GM23248 (cell line): ENCODE data around the gene RIC1. TPM values are rescaled to one million over a fixed set of nuclear protein-coding genes. Genes with fewer than 3 reads are reported as not detected.

ENCODE experiments used
- DNase-seq: peaks from one replicate; pipeline ENCODE4 v3.0.0-alpha.2; 2015
- H2AFZ ChIP-seq: fragments of 200-600 bp; sonication (generic); 2 replicates; pipeline ENCODE4 v1.6.1; 2016; ENCODE audit warnings: antibody characterized with exemption
- H3F3A ChIP-seq: fragments of 200-600 bp; sonication (generic); 2 replicates; pipeline ENCODE4 v1.6.1; 2016; ENCODE audit warnings: mild to moderate bottlenecking, antibody characterized with exemption, mixed run types; ENCODE audit not compliant: insufficient read depth
- H3K27ac ChIP-seq: fragments of 200-600 bp; sonication (generic); 2 replicates; pipeline ENCODE4 v1.5.1; 2016; ENCODE audit warnings: mild to moderate bottlenecking
- H3K27me3 ChIP-seq: fragments of 200-600 bp; sonication (generic); replicated peaks from 2 replicates; pipeline ENCODE4 v1.6.1; 2016; ENCODE audit warnings: mild to moderate bottlenecking; ENCODE audit not compliant: insufficient read depth
- H3K36me3 ChIP-seq: fragments of 200-600 bp; sonication (generic); 2 replicates; pipeline ENCODE4 v1.6.1; 2016; ENCODE audit warnings: low read depth, mild to moderate bottlenecking
- H3K4me1 ChIP-seq: fragments of 200-600 bp; sonication (generic); 2 replicates; pipeline ENCODE4 v1.6.1; 2016; ENCODE audit warnings: mild to moderate bottlenecking; ENCODE audit not compliant: insufficient read depth
- H3K4me2 ChIP-seq: fragments of 200-600 bp; sonication (generic); one replicate; pipeline ENCODE4 v1.6.1; 2016; ENCODE audit warnings: mild to moderate bottlenecking; ENCODE audit not compliant: unreplicated experiment
- H3K4me3 ChIP-seq: fragments of 200-600 bp; sonication (generic); 2 replicates; pipeline ENCODE4 v1.5.1; 2016; ENCODE audit warnings: mild to moderate bottlenecking
- H3K79me2 ChIP-seq: fragments of 200-600 bp; sonication (generic); 2 replicates; pipeline ENCODE4 v1.6.1; 2016; ENCODE audit warnings: mild to moderate bottlenecking; ENCODE audit not compliant: insufficient read depth
- H3K9ac ChIP-seq: fragments of 200-600 bp; sonication (generic); 2 replicates; pipeline ENCODE4 v1.6.1; 2016; ENCODE audit warnings: mild to moderate bottlenecking
- H3K9me2 ChIP-seq: fragments of 200-600 bp; sonication (generic); 2 replicates; pipeline ENCODE4 v1.6.1; 2016; ENCODE audit warnings: mixed run types, mild to moderate bottlenecking, moderate library complexity; ENCODE audit not compliant: insufficient read depth
- H3K9me3 ChIP-seq: fragments of 200-600 bp; sonication (generic); one replicate; pipeline ENCODE4 v1.6.1; 2017; ENCODE audit warnings: low read depth
- H4K20me1 ChIP-seq: fragments of 200-600 bp; sonication (generic); 2 replicates; pipeline ENCODE4 v1.6.0; 2016; ENCODE audit not compliant: insufficient read depth
- EZH2 ChIP-seq: fragments of 200-600 bp; sonication (generic); IDR thresholded peaks from 2 replicates; pipeline ENCODE4 v1.6.1; 2018; ENCODE audit warnings: antibody characterized with exemption, mild to moderate bottlenecking; ENCODE audit not compliant: insufficient read depth, poor library complexity, severe bottlenecking
- EZH2phosphoT487 ChIP-seq: fragments of 200-600 bp; sonication (generic); IDR thresholded peaks from 2 replicates; pipeline ENCODE4 v1.6.1; 2018; ENCODE audit warnings: antibody characterized with exemption, moderate library complexity, mild to moderate bottlenecking, low read depth; ENCODE audit not compliant: insufficient read depth
- WGBS, 2 experiments: methylation state at CpG; one replicate each; pipeline ENCODE4 v1.1.6; 2015 to 2017; ENCODE audit warnings: low lambda C conversion rate in 2 of 2, low coverage in 1 of 2; ENCODE audit errors: missing lambda C conversion rate in 2 of 2; 5-methylcytosine and 5-hydroxymethylcytosine counted together
- in situ Hi-C: fragments of 300-500 bp; cut with MboI; formaldehyde crosslinking; loops from 2 replicates; pipeline ENCODE4 v1.15.0; 2020
- polyA plus RNA-seq: library from polyadenylated mRNA; unstranded; fragments of >200 nt; fragmentation: Nextera tagmentation; extraction: Ambion mirVana; gene quantifications from 2 replicates; pipeline ENCODE4 v1.2.1, GENCODE V29; 2016
- total RNA-seq: library from RNA; depleted of rRNA; stranded (reverse); fragments of >200 nt; shearing (Covaris generic); gene quantifications from 2 replicates; pipeline ENCODE4 v1.2.3, GENCODE V29; 2014

RIC1 gene
- total and polyA plus RNA-seq, 2 experiments from 2014 or later: 13.0 to 48.7 TPM

- Histone ChIP-seq H4K20me1 (no peaks in the 10 kb centered on the region), H3K9me2 (no peaks in the 10 kb centered on the region), H3K4me1 (peaks cover 48% of the 10 kb centered on the region), H3K4me3 (peak overlapping the region; percentile 40), H3K9ac (peak overlapping the region; percentile 66), H3K4me2 (peak overlapping the region; percentile 64), H3F3A (peaks cover 52% of the 10 kb centered on the region), H3K79me2 (no peaks in the 10 kb centered on the region), H3K27me3 (no peaks in the 10 kb centered on the region), H3K9me3 (no peaks in the 10 kb centered on the region), H3K36me3 (no peaks in the 10 kb centered on the region), H3K27ac (peak overlapping the region; percentile 91), H2AFZ (peak overlapping the region; percentile 60)
- in situ Hi-C loops: no loop called here
- 3 to 4% methylated on average over 2 of the region's 2 CpGs for WGBS, 2 experiments
- no peak for TF ChIP-seq EZH2
- TF ChIP-seq EZH2phosphoT487: no peak
- peak; percentile 83 for DNase-seq
Observed at GRCh38 chr9:5582835-5583195, 46.1 kb upstream of the RIC1 start.

- Histone ChIP-seq H3K9me3 (no peaks in the 10 kb centered on the region), H3K36me3 (no peaks in the 10 kb centered on the region), H3K4me1 (peaks cover 38% of the 10 kb centered on the region), H3K79me2 (no peaks in the 10 kb centered on the region), H3K27ac (peak overlapping the region; percentile 93), H3K9me2 (no peaks in the 10 kb centered on the region), H3K9ac (peak overlapping the region; percentile 63), H3K27me3 (no peaks in the 10 kb centered on the region), H4K20me1 (no peaks in the 10 kb centered on the region), H3F3A (peaks cover 45% of the 10 kb centered on the region), H3K4me3 (0 out of 2 replicates have a peak overlapping the region, but pooled peaks have one; percentile 3), H2AFZ (no peak overlapping the region), H3K4me2 (no peak overlapping the region)
- DNase-seq: peak; percentile 82
- no peak for TF ChIP-seq EZH2phosphoT487
- TF ChIP-seq EZH2: no peak
- in situ Hi-C loops: no loop called here
Observed at GRCh38 chr9:5586391-5586802, 42.5 kb upstream of the RIC1 start.

- Histone ChIP-seq H3K9ac (peak overlapping the region; percentile 63), H3F3A (peaks cover 45% of the 10 kb centered on the region), H3K9me2 (no peaks in the 10 kb centered on the region), H3K79me2 (no peaks in the 10 kb centered on the region), H3K36me3 (no peaks in the 10 kb centered on the region), H3K27ac (peak overlapping the region; percentile 93), H3K27me3 (no peaks in the 10 kb centered on the region), H3K9me3 (no peaks in the 10 kb centered on the region), H2AFZ (no peak overlapping the region), H3K4me1 (peaks cover 38% of the 10 kb centered on the region), H3K4me3 (0 out of 2 replicates have a peak overlapping the region, but pooled peaks have one; percentile 3), H3K4me2 (no peak overlapping the region), H4K20me1 (no peaks in the 10 kb centered on the region)
- DNase-seq: peak; percentile 91
- no peak for TF ChIP-seq EZH2
- no peak for TF ChIP-seq EZH2phosphoT487
- in situ Hi-C loops: no loop called here
- WGBS, 2 experiments: 0 to 6% methylated on average over 1 of the region's 1 CpG
Observed at GRCh38 chr9:5587024-5587423, 41.9 kb upstream of the RIC1 start.

DNA sequence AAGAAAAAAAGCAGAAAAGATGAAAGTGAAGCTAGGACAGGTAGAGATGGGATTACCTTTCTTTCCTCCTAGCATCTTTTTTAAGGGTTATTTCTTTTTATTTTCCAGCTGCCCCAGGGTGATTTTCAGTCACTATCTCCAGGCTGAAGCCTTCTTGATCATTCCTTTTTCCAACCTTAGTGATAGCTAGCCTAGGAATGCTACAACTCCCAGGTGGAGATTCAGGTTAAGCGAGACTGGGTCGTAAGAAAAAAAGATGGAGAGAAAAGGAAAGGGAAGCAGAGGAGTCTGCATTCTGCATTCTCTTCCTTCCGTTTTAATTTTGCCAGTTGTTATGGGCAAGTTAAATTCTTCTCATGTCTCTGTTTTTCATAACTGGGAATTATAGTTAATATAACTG, 36.7 kb upstream of the RIC1 start:
- in situ Hi-C loops: loop anchor here (5.0 to 10.0 kb wide), 2 partner anchors 145 to 827 kb away; no protein-coding TSS in a partner anchor
- Histone ChIP-seq H3K4me2 (no peak overlapping the region), H3K4me3 (no peak overlapping the region), H3F3A (peaks cover 6% of the 10 kb centered on the region; the same call in 1 of the 2 replicates), H3K27me3 (no peaks in the 10 kb centered on the region), H4K20me1 (no peaks in the 10 kb centered on the region), H3K27ac (no peak overlapping the region), H3K36me3 (no peaks in the 10 kb centered on the region), H2AFZ (no peak overlapping the region), H3K9me2 (no peaks in the 10 kb centered on the region), H3K9me3 (no peaks in the 10 kb centered on the region), H3K79me2 (no peaks in the 10 kb centered on the region), H3K4me1 (peaks cover 5% of the 10 kb centered on the region), H3K9ac (no peak overlapping the region)
- TF ChIP-seq EZH2phosphoT487 (no peak), EZH2 (no peak)
- WGBS, 2 experiments: 85 to 87% methylated on average over 3 of the region's 3 CpGs
- DNase-seq: no peak

GRCh38 chr9:5592904-5593303, 36.0 kb upstream of the RIC1 start:
- in situ Hi-C loops: loop anchor here (5.0 to 10.0 kb wide), 2 partner anchors 146 to 828 kb away; no protein-coding TSS in a partner anchor
- H3K9me2 ChIP-seq: no peaks in the 10 kb centered on the region
- H3F3A ChIP-seq: no peaks in the 10 kb centered on the region
- no peak overlapping the region for H3K27ac ChIP-seq
- no peak overlapping the region for H3K4me3 ChIP-seq
- H3K36me3 ChIP-seq: no peaks in the 10 kb centered on the region
- H3K9ac ChIP-seq: no peak overlapping the region
- no peak for DNase-seq
- WGBS, 2 experiments: 90 to 94% methylated on average over 5 of the region's 5 CpGs
- TF ChIP-seq EZH2 (no peak), EZH2phosphoT487 (no peak)
- H3K27me3 ChIP-seq: no peaks in the 10 kb centered on the region
- H3K79me2 ChIP-seq: no peaks in the 10 kb centered on the region
- H2AFZ ChIP-seq: no peak overlapping the region
- H3K9me3 ChIP-seq: no peaks in the 10 kb centered on the region
- H3K4me2 ChIP-seq: no peak overlapping the region
- no peaks in the 10 kb centered on the region for H4K20me1 ChIP-seq
- H3K4me1 ChIP-seq: no peaks in the 10 kb centered on the region
